GM18861 (cell line): ENCODE results near the gene RHPN2.
"Not testable (repeated sequence)": the region's sequence is repeated elsewhere in the genome, so short reads cannot be mapped to it uniquely, and the experiment has no call there.

ENCODE experiments used
- ATAC-seq: cut with Tn5 transposase; IDR thresholded peaks from one replicate; pipeline ENCODE4 v1.9.1; 2021; ENCODE audit not compliant: unreplicated experiment

RHPN2 gene

GRCh38 chr19:33032218-33032781, 32.4 kb downstream of the RHPN2 start:
- ATAC-seq, result no peak

GRCh38 chr19:33029746-33030303, 34.9 kb downstream of the RHPN2 start:
- ATAC-seq, result no peak

- not testable (repeated sequence) for ATAC-seq
Observed at GRCh38 chr19:33026602-33027001, 38.1 kb downstream of the RHPN2 start.

GRCh38 chr19:33025468-33026238, 39.0 kb downstream of the RHPN2 start:
- ATAC-seq, result not testable (repeated sequence)

- no peak for ATAC-seq
Observed at GRCh38 chr19:33024398-33024797, 40.3 kb downstream of the RHPN2 start.

- no peak for ATAC-seq
Observed at GRCh38 chr19:33022472-33023116, 42.1 kb downstream of the RHPN2 start.

- not testable (repeated sequence) for ATAC-seq
Observed at GRCh38 chr19:33010891-33011290, 53.8 kb downstream of the RHPN2 start.

- ATAC-seq, result no peak
Observed at GRCh38 chr19:33008738-33009137, 56.0 kb downstream of the RHPN2 start.

- no peak for ATAC-seq
Observed at GRCh38 chr19:33005440-33005839, 59.2 kb downstream of the RHPN2 start.

GRCh38 chr19:33003424-33004024, 61.2 kb downstream of the RHPN2 start:
- not testable (repeated sequence) for ATAC-seq

- not testable (repeated sequence) for ATAC-seq
Observed at GRCh38 chr19:33002126-33002865, 62.4 kb downstream of the RHPN2 start.

GRCh38 chr19:33000910-33001309, 63.8 kb downstream of the RHPN2 start:
- ATAC-seq, result no peak

- no peak for ATAC-seq
Observed at GRCh38 chr19:33000510-33000909, 64.2 kb downstream of the RHPN2 start.

- no peak for ATAC-seq
Observed at GRCh38 chr19:32998722-32999121, 66.0 kb downstream of the RHPN2 start.

- ATAC-seq, result no peak
Observed at GRCh38 chr19:32997716-32998355, 66.9 kb downstream of the RHPN2 start.

- not testable (repeated sequence) for ATAC-seq
Observed at GRCh38 chr19:32997061-32997464, 67.6 kb downstream of the RHPN2 start.

- not testable (repeated sequence) for ATAC-seq
Observed at GRCh38 chr19:32995966-32996365, 68.7 kb downstream of the RHPN2 start.

- ATAC-seq, result no peak
Observed at GRCh38 chr19:32988724-32989123, 76.0 kb downstream of the RHPN2 start.

GRCh38 chr19:32988254-32988653, 76.4 kb downstream of the RHPN2 start:
- ATAC-seq, result not testable (repeated sequence)

GRCh38 chr19:32982488-32982887, 82.2 kb downstream of the RHPN2 start:
- ATAC-seq, result not testable (repeated sequence)
